Left ventricle myocardium inferior (tissue), 1 donor: Measurements from ENCODE around the gene TSPAN4. TPM values are rescaled to one million over a fixed set of nuclear protein-coding genes. Genes with fewer than 3 reads are reported as not detected.

Experiments used
- DNase-seq: peaks from one replicate; pipeline ENCODE4 v3.0.0-alpha.2; 2020
- H3K27ac ChIP-seq: fragments of 200-600 bp; replicated peaks from 2 replicates; pipeline ENCODE4 v1.8.0; 2021
- H3K27me3 ChIP-seq: fragments of 200-600 bp; 2 replicates; pipeline ENCODE4 v1.8.0; 2021; ENCODE audit warnings: low read depth
- H3K36me3 ChIP-seq: fragments of 200-600 bp; 2 replicates; pipeline ENCODE4 v1.8.0; 2021
- H3K4me1 ChIP-seq: fragments of 200-600 bp; 2 replicates; pipeline ENCODE4 v1.8.0; 2021
- H3K4me3 ChIP-seq: fragments of 200-600 bp; 2 replicates; pipeline ENCODE4 v1.8.0; 2021; ENCODE audit warnings: mild to moderate bottlenecking, moderate library complexity
- H3K9me3 ChIP-seq: fragments of 200-600 bp; replicated peaks from 2 replicates; pipeline ENCODE4 v1.8.0; 2021
- CTCF ChIP-seq: fragments of 200-600 bp; IDR thresholded peaks from 2 replicates; pipeline ENCODE4 v1.8.0; 2021; ENCODE audit warnings: antibody characterized with exemption, mild to moderate bottlenecking, borderline replicate concordance
- intact Hi-C: fragments of 100-400 bp; cut with micrococcal nuclease; formaldehyde crosslinking; loops from one replicate; pipeline ENCODE4 v1.11.0; 2022
- total RNA-seq: library from RNA; stranded (reverse); fragmentation: NEBNext Ultra II Directional; extraction: Animal tissue kit (Norgen Biotek cat#: 25700); gene quantifications from one replicate; pipeline ENCODE4 v1.2.1, GENCODE V29; 2021
- donor health status: DM: no; HTN: yes; CAD: no; lungs with severe emphysema.

TSPAN4 gene
- total RNA-seq, 1 donor from 2014 or later = 33.0 TPM

DNA sequence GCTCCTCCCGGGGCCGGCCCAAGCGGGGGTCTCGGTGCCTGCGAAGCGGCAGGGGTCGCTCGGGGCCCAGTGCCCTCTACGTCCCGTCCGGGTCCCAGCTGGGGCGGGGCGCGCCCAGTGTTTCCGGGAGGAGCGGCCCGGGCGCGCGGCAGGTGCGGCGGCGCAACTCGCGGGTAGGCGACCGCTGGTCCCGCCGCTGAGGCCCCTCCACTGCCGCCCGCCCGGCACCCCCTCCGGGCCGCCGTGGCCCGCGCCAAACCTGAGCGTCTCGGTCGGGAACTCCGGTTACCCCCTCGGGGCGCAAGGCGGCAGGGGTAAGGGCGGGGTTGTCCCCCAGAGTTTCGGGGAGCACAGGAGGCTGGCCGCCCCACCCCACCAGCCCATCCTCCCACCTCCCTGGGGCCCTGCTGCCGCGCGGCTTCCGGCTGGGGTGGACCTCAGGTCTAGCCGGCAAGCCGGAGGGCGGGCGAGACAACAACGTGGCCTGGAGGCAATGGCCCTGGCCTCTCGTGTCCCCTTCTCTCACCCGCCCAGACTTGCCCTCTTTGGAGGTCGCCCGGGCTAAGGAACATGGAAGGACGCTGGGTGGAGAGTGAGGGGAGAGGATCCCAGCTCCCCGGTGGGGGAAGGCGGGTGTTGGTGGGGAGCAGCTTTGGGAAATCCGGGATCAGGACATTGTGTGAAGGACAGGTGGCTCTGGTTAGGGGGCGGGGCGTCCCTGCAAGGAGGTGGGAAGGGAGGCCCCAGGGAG, 15.3 kb upstream of the TSPAN4 start:
- H3K27me3 ChIP-seq = no peaks in the 10 kb centered on the region
- intact Hi-C loops = no loop called here
- TF ChIP-seq CTCF = no peak
- peaks cover 88% of the 10 kb centered on the region for H3K4me1 ChIP-seq
- H3K4me3 ChIP-seq = peak overlapping the region; percentile 73
- peak overlapping the region; percentile 92 for H3K27ac ChIP-seq
- no peaks in the 10 kb centered on the region for H3K9me3 ChIP-seq
- peaks cover 37% of the 10 kb centered on the region for H3K36me3 ChIP-seq
- no peak for DNase-seq

DNA sequence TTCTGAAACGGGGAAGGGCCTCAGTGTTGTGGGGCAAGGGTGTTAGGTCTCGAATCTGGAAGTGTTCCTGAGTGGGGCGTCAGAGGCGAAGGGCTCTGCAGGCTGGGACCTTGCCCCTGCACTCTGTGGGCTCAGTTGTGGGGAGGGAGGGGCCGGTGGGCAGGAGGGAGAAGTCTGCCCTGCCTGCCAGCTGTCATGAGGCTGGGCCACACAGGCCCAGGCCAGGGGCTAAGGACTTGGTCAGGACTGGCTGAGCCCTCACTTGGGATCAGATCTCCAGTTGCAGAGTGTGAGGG, 14.8 kb upstream of the TSPAN4 start, which contains the start of gene CRACR2B:
TSS of gene CRACR2B (plus strand) at position 23 of the 296 bp plus-strand sequence. CDS start 689 bp downstream, outside the sequence.
- peaks cover 31% of the 10 kb centered on the region for H3K36me3 ChIP-seq
- peak within 1 kb of the TSS; percentile 92 for H3K27ac ChIP-seq
- intact Hi-C loops = no loop called here
- no peaks in the 10 kb centered on the region for H3K27me3 ChIP-seq
- DNase-seq = no peak
- TF ChIP-seq CTCF = no peak
- H3K4me1 ChIP-seq = peaks cover 87% of the 10 kb centered on the region
- peak within 1 kb of the TSS; percentile 73 for H3K4me3 ChIP-seq
- no peaks in the 10 kb centered on the region for H3K9me3 ChIP-seq

DNA sequence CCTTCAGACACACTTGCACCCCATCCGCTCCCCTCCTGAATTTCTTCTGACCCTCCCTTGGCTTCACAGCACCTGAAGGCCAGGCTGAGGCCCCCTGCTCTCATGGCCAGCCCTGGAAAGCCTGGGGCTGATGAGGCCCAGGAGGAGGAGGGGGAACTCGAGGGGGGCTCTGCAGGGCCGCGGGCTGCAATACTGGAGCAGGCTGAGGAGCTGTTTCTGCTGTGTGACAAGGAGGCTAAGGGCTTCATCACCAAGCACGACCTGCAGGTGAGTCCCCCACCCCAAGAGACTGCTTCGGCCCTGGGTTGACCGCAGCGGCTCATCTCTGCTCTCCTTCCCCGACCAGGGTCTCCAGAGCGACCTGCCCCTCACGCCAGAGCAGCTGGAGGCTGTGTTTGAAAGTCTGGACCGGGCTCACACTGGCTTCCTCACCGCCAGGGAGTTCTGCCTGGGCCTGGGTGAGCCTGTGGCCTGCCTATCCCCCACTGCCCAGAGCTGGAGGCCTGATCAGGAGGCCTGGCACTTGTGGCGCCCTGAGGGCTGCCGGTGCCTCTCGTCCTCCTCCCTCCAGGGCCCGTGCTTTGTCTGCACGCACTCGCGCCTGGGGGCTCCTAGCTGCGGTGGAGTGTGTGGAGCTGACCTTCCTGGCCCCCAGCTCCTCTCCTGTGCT, 14.0 kb upstream of the TSPAN4 start:
- Histone ChIP-seq H3K4me1 (peaks cover 86% of the 10 kb centered on the region), H3K36me3 (peaks cover 24% of the 10 kb centered on the region), H3K4me3 (peak overlapping the region; percentile 73), H3K9me3 (no peaks in the 10 kb centered on the region), H3K27ac (peak overlapping the region; percentile 92), H3K27me3 (no peaks in the 10 kb centered on the region)
- TF ChIP-seq CTCF = no peak
- no peak for DNase-seq
- intact Hi-C loops = no loop called here

DNA sequence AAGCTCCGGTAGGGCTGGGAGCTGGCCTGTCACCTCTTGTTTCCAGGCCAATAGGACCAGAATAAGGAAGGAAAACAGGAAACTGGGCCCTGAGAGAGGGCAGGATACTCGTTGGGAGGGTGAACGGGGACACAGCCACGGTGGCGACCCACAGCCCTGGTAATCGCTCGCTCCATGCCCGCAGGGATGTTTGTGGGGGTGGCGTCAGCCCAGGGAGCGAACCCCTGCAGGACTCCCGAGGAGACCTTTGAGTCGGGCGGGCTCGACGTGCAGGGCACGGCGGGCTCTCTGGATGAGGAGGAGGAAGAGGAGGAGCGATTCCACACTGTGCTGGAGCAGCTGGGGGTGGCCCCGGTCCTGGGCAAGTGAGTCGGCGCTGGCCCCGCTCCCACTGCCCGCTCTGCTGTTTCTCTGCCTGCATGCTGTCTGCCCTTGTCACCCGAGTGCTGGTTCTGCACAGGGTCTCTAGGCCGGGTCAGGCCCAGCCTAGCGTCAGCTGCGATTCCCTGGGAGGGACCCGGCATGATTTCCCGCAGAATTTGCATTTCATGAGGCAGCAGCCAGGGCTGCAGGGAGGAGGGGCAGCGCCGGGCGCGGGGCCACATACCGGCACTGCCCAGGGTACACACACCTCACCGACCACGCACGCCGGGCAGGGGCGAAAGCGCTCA, 13.3 kb upstream of the TSPAN4 start:
- TF ChIP-seq CTCF = no peak
- no peaks in the 10 kb centered on the region for H3K9me3 ChIP-seq
- peak; percentile 56 for DNase-seq
- H3K27ac ChIP-seq = peak overlapping the region; percentile 92
- H3K4me1 ChIP-seq = peaks cover 89% of the 10 kb centered on the region
- no peaks in the 10 kb centered on the region for H3K27me3 ChIP-seq
- H3K4me3 ChIP-seq = peak overlapping the region; percentile 73
- intact Hi-C loops = no loop called here
- peaks cover 17% of the 10 kb centered on the region for H3K36me3 ChIP-seq

- DNase-seq = no peak
- Histone ChIP-seq H3K9me3 (no peaks in the 10 kb centered on the region), H3K27ac (peak overlapping the region; percentile 92), H3K36me3 (peaks cover 11% of the 10 kb centered on the region), H3K27me3 (no peaks in the 10 kb centered on the region), H3K4me3 (peak overlapping the region; percentile 73), H3K4me1 (peaks cover 92% of the 10 kb centered on the region)
- TF ChIP-seq CTCF = no peak
- intact Hi-C loops = no loop called here
Observed at GRCh38 chr11:829847-830294, 12.8 kb upstream of the TSPAN4 start.
